Activated gamma-delta T cell treated with anti-CD3 and anti-CD28 coated beads, Interleukin-2, amount 50 U/mL, for 16 hours (primary cell): ENCODE measurements around the gene GAL3ST1.
"Not testable (repeated sequence)": the region's sequence is repeated elsewhere in the genome, so short reads cannot be mapped to it uniquely, and the experiment has no call there.

Source experiments
- DNase-seq: peaks from one replicate; pipeline ENCODE4 v3.0.0-alpha.2; 2020; ENCODE audit warnings: low read depth

The GAL3ST1 gene

DNA sequence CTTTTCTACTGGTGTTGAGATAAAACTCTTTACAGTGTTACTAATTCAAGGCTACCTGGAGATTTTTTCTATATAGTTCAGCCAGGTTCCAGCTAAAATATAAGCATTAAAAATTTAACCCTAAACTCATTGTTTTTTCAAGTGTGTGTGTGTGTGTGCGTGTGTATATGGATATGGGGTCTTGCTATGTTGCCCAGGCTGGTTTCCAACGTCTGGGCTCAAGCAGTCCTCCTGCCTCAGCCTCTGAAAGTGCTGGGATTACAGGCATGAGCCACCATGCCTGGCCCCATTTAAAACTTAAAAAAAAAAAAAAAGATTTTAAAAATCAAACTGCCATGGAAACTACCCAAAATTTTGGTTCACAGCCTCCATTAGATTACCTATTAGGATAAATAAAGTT, 21.7 kb upstream of the GAL3ST1 start:
- DNase-seq = no peak

DNA sequence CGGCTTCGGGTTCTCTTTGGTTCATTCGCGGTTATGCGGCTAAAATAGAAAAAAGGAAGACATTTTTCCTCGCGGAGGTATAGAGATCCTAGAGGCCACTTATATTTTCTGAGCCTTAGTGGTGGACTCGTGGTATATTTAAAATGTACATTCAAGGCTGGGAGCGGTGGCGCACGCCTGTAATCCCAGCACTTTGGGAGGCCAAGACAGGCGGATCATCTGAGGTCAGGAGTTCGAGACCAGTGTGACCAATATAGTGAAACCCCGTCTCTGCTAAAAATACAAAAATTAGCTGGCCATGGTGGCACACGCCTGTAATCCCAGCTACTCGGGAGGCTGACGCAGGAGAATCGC, 17.9 kb upstream of the GAL3ST1 start:
- not testable (repeated sequence) for DNase-seq

DNA sequence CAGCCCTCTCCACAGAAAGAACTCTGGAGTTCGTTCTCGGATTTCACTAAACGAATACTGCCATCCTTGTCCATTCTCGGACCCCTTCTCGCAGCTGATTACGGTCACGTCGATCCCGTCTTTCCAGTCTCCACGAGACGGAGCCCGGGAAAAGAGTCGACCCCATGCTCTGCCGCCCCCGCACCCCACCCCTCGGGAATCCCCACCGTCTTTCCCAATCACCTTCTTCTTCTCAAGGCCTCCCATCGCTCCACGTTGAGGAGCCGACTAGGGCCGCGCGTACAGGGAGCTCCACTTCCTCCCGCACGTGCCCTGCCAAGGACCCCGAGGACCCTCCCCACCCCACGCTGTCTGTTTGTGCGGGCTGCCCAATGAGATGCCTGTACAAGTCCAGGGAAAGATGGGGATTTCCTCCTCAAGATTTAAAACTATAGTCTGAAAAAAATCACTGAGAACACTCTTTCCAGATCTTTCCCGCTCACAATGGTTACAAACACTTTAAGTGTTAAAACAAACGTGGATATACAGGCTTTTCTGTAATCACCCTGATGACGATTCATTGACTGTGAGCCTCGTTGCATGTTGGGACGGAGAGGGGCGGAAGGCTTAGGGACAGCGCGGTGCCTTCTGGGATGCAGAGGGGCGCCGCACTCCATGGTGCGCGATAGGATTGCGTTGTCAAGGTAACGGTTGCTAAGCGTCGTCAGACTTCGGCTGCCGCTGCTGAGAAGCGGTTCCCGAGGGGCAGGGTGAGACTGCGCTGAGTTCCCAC, 17.3 kb upstream of the GAL3ST1 start, which contains the start of gene PES1:
TSS of gene PES1 (minus strand) at position 323 of the 772 bp plus-strand sequence. CDS start at position 246, 77 bp downstream.
- peak; percentile 92 for DNase-seq

DNA sequence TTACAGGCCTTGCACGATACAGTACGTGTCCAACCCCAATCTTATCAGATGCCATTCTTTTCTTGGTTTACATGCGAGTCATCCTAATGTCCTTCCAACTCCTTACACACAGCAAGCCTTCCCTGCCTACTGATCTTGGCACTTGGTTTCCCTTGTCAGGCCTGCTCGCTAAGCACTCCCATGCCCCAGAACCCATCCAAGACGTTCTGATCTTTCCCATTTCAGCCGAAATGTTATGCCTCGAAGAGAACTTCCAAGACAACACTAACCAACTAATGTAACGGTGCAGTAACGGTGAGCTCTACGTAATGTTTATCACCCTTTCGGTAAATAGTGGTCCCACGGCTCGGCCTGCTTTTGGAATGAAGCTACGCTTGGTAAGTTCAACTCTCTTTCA, 16.7 kb upstream of the GAL3ST1 start:
- no peak for DNase-seq

DNA sequence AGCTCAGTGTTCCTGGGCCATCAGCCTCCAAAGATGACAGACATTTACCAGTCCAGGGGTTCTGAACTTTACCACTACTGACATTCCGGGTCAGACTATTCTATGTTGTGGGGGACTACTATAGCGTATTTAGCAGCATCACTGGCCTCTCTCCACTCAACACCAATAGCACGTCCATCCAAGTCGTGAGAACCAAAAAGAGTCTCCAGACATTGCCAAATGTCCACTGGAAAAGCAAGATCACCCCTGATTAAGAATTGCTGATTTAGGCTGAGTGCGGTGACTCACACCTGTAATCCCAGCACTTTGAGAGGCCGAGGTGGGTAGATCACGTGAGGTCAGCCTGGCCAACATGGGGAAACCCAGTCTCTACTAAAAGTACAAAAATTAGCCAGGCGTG, 11.9 kb upstream of the GAL3ST1 start:
- DNase-seq = no peak

DNA sequence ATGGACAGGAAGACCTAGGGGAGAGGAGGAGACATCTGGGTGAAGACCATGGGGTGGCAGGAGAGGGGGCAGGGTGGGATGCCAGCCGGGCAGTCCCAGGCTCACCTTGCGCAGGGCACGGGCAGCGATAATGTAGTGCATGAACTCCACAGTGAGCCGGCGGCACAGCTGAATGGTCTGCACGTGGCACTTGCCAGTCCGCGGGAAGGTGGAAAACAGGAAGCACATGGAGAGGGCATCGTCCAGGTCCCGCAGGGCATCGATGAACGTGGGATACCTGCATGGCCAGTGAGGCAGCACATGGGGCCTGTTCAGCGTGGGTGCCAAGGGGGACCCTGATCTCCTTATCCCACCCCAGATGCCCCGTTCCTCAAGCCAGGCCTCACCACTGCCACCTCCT, 10.0 kb upstream of the GAL3ST1 start:
- no peak for DNase-seq

DNA sequence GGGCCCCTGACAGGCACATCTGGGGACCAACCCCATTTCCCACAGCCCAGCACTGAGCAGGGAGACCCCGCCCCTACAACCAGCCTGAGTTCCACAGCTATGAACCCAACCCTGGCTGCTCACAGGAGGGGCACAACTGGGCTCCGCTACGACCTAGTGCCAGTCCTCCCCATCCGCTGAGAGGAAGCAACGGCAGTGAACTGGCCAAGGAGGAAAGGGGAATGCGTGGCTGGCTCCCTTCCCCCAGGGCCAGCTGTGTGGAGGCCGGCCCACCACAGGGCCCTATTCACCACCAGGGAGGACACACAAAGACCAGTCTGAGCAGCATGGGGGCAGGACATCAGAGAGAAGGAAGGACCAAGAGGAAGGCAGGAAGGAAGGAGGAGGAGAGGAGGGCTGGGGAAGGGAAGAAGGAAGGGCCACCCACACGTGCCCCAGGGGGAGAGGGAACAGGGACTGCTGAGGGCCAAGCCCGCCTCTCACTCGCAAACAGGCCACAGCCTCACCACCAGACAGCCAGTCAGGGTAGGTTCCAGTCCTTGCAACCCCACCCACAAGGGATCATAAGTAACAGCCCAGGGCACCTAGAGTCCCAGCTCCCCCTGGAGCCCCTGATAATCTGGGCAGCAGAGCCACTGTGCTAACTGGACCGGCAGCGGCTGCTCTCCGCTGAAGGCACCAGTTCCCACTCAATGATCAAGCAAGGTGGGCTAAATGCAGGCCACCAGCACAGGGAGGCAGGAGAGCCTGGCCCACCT, 8.5 kb upstream of the GAL3ST1 start:
- DNase-seq = no peak

DNA sequence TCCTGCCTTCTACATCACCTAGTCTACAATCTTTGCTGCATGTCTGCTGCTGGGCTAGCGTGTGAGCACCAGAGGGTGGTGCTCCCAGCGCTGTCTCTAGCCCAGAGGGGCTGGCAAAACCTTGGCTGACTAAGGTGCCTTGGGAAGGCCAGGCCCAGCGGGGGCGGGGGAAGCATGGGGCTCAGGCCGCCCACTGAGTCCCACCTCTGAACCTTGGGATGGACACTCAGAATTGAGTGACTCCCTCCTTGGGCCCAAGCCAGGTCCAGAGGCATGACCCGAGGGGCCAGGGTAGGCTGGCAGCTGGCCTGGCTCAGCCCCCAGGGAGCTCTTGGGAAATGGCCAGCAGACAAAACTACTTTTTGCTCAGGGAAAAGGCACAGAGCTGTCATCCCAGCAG, 7.6 kb upstream of the GAL3ST1 start:
- no peak for DNase-seq

DNA sequence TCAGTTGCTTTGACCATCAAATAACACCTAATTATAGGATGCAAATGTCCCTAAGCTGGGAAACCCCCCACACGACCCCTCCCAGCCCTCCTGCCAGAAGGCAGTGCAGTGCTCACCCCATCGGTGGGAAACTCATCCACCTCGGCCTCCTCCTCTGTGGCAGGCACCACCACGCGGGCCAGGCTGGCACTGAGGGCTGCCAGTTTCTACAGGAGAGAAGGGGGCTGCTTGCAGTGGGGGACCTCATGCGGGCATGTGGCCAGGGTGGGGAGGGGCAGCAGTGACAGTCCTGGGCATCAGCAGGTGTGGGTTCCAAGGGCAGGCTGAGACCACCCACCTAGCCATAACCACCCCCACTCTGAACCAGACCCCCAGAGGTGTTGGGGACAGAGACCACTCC, 6.4 kb upstream of the GAL3ST1 start:
- no peak for DNase-seq

DNA sequence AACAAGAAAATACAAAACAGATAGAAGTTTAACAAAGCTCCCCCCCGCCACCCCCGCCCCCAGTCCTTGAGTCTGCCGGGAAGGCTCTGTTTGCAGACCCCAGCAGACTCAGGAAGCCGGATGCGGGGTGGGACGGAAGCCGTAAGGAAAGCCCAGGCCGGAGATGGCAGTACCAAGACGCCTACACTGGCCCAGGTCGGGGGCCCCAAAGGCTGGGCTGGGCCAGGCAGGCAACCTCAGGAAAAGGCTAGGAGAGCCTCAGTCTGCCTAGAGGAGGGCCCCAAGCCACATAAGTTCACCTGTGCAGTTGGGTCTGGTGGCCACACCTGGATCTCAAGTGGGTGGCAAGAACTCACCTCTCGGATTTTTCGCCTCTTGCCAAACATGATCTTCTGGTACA, 4.0 kb upstream of the GAL3ST1 start:
- no peak for DNase-seq

DNA sequence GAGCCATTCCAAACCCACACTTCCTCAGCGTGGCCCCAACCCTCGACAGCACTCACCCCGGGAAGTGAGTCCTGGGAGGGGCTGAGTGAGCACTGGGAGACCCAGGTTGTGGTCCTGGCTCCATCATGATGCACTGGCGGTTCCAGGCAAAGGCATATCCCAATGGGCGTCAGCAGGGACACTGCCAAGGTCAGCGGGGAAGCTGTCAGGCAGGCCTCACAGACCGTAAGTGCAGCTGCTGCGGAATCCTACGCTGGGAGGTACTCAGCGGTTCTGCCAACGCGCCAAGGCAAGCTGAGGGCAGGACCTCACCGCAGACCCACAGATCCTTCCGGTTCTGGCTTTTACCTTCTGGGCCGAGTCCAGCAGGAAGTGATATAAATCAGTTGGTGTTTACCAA, 1.4 kb upstream of the GAL3ST1 start:
- no peak for DNase-seq

DNA sequence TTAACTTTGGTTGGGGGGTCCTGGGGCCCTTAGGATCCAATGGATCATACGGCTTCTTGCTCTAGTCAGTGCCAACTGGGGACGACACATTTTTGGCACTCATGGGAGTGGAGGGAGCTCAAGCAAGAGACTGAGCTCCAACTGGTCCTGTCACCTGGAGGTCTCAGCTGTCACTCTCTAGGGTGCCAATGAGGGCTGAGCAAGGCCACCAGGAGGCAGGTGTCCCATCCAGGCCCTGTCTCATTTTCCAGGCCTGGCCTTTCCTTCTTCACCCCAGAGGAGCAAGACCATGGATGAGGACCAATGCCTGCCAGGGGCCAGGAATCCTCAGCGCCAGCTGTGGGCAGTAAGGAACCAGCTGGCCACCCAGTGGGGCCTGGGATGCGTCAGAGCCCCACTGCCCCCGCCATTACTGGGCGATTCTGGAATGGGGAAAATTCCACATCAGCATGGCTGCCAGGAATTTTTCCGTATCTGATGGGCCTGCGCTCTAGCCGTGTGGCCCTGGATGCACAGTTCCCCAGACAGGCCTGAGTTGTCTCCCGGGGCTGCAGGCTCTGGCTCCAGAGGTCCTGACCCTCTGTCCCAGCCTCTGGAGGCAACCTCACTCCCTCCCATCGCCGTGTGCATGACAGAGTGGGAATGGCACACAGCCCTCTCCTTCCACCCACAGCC, 669 bp upstream of the GAL3ST1 start:
- DNase-seq = no peak

DNA sequence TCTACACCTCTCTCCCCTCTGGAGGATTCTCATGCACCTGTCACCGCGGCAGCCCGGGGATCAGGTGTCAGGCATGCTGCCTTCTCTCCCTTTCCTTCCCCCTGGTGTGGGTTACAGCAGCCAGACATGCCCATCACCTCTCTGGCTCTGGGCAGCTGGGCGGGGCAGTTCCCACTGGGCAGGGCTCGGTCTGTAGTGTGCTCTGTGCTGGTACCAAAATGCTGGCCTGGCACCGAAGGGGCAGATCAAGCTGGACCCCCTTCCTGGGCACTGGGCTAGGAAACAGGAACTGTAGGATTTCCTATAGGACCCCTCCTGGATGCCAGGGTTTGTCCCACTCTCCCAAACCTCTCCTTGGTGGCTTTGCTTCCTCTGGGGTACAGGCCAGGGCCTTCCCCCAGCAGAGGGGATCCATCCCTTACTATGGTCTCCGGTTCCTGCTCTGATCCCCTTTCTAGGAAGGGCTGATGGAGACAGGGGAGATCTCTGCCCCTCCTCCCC, 821 bp downstream of the GAL3ST1 start:
- no peak for DNase-seq

DNA sequence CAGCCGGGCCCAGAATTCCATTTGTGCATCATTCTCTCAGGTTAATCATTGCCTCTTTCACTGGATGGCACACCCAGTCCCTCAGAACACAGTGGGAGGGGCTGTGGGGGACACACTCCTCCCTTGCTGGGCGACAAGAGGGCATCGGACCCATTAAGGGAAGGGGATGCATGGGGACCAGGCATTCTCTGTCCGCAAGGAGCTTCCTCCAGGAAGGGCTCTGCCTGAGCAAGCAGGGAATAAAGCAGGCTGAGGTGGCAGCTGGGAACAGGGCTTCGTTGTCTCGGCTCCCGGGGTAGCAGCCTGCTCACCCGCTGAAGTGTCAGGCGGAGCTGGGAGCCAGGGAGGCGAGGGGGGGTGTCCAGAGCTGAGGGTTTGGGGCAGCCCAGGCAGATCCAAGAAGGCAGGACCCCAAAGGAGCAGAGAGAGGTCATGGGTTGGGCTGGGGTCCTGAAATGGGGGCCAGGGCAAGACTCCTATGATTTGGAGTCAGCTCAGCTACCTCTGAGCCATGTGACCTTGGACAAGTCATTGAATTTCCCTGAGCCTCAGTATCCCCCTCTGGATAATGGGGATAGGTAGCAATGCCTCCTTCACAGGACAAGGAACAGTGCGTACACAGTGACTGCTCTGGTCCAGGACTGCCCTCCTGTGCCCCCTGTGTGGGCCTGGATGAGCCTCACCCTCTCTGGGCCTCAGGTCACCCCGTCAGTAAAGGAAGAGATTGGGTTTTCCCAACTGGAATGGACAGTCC, 1.4 kb downstream of the GAL3ST1 start:
- DNase-seq = no peak

DNA sequence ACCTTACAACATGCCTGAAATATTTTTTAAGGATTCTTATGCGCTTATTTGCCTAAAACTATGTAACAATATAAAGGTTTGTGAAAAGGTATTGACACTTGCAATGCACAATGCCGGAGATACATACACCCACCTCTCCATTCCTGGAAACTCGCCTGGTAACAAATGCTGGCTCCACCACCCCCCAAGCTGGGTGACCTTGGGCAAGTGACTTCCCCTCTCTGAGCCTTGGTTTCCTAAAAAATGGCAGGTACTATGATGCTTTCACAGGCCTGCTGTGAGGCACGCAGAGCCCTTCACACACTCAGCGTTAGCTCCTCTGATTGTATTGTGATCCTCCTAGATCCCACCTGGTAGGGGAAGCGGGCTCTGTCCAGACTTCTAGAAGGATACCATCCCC, 2.3 kb downstream of the GAL3ST1 start:
- DNase-seq = no peak

DNA sequence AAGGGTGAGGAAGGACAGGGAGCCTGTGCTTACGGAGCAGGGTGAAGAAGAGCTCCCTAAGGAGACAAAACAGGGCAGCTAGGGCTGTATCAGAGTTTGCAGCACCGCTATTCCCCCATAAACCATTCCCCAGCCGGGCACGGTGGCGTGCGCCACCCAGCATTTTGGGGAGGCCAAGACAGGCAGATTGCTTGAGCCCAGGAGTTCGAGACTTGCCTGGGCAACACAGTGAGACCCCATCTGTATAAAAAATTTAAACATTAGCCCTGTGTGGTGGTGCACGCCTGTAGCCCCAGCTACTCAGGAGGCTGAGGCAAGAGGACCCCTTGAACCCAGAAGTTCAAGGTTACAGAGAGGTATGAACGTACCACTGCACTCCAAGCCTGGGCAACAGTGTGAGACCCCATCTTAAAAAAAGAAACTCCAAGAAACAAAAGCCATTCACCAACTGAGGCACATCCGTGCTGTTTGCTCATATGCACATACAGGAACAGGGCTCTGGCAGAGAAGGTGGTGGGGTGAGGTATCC, 4.7 kb downstream of the GAL3ST1 start:
- no peak for DNase-seq

DNA sequence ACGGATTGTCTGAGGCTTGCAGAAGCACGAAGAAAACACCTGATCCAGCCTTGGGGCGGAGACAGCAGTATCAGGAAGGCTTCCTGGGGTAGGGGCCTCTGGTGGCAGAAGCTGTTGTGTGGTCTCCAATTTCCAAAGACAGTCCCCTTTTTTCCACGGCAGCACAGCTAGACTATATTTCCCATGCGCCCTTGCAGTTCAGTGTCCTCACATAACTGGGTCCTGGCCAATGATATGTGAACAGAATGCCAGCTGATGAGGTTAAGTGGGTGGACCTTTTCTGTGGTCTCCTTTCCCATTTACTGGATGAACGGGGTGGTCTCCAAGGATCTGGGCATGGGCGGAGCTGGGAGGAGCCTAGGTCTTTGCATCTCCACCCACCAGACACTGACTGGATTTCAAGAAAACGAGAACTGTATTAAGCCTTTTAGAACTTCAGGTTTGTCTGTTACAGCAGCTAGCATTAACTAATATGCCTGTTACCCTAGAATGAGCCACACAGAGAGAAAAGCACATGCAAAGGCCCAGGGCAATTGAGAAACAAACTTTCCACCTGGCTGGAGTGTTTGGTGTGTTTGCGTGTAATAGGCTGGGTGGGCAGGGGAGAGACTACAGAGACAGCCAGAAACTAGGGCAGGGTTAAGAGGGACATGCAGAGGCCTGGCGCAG, 6.2 kb downstream of the GAL3ST1 start:
- DNase-seq = no peak

DNA sequence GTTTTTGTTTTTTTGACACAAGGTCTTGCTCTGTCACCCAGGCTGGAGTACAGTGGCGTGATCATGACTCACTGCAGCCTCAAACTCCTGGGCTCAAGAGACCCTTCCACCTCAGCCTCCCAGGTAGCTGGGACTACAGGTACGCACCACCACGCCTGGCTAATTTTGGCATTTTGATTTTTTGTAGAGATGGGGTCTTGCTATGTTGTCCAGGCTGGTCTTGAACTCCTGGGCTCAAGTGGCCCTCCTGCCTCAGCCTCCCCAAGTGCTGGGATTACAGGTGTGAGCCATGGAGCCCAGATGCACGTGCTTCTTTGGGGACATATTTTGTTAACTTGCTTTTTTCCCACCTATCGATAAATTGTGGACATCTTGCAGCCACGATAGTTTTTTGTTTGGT, 7.2 kb downstream of the GAL3ST1 start:
- DNase-seq = not testable (repeated sequence)

DNA sequence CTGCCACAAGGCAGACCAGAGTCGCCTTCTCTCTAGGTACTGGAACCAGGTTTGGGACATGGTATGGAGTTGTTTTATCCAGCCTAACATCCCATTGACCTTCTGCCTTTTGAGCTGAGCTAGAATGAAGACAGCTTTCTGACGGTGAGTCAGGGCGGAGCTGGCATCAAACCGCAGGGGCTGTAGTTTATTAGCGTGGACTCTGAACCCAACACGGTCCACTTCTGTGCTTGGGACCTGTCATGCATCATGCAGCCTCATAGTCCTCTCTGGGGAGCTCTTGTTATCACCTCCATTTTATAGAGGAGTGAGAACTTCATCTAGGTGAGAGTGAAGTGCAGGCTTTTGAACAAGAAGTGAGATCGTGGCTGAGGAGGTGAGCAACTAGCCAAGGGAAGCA, 8.3 kb downstream of the GAL3ST1 start:
- DNase-seq = no peak

DNA sequence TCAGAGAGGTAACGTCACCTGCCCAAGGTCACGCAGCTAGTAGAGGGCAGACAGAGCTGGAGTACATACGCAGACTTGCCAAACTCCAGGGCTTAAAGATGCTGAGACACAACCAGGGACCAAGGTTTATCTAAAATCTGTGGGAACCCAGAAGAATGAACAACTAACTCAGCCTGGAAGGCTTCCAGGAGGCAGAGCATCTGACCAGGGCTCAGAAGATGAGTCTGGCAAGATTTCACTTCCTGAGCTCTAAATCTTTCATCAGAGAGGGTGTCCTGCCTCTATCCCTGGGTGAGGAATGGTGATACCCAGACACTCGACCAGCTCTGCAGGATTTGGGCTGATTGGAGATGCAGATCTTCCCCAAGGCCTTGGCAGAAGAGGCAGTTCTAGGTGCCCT, 9.1 kb downstream of the GAL3ST1 start:
- no peak for DNase-seq

DNA sequence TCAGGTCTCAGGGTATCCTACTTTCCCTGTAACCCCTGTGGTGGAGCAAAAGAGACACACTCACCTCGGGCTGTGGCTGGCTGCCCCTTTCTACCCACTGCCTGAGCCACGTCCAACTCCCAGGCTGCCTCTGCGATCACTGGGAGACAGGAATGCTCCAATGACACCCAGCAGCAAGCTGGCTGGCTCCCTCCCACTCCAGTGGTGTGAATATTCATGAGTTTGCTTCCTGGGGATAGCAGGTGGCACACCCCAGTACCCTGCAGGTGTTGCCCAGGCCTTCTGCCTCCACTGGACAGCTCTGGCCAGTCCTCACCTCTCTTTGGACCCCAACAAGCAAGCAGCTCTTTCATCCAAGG, 9.7 kb downstream of the GAL3ST1 start:
- no peak for DNase-seq
